Chondrocyte (in vitro differentiated cells): Measurements from ENCODE around the gene COL21A1. TPM values are rescaled to one million over a fixed set of nuclear protein-coding genes. Genes with fewer than 3 reads are reported as not detected.

Experiments used
- DNase-seq: peaks from one replicate; pipeline ENCODE4 v3.0.0; 2021; ENCODE audit warnings: mixed read lengths, low spot score
- H3K27ac Mint-ChIP-seq: one replicate; pipeline ENCODE4 v1.8.0; 2021; ENCODE audit warnings: mild to moderate bottlenecking, moderate library complexity, mixed read lengths; ENCODE audit not compliant: unreplicated experiment
- H3K27me3 Mint-ChIP-seq: 2 replicates; pipeline ENCODE4 v1.8.0; 2021; ENCODE audit warnings: low read depth, mixed read lengths
- H3K36me3 Mint-ChIP-seq: 2 replicates; pipeline ENCODE4 v1.8.0; 2021; ENCODE audit warnings: low read depth, mixed read lengths
- H3K4me1 Mint-ChIP-seq: 2 replicates; pipeline ENCODE4 v1.8.0; 2021; ENCODE audit warnings: low read depth, mild to moderate bottlenecking, mixed read lengths
- H3K4me3 Mint-ChIP-seq: one replicate; pipeline ENCODE4 v1.8.0; 2021; ENCODE audit warnings: mild to moderate bottlenecking, moderate library complexity, mixed read lengths; ENCODE audit not compliant: unreplicated experiment
- H3K9me3 Mint-ChIP-seq: 2 replicates; pipeline ENCODE4 v1.8.0; 2021; ENCODE audit warnings: low read depth, mixed read lengths
- CTCF ChIP-seq: fragments of 200-600 bp; sonication (generic); IDR thresholded peaks from 2 replicates; pipeline ENCODE4 v1.5.0; 2021; ENCODE audit warnings: antibody characterized with exemption, mild to moderate bottlenecking, moderate library complexity
- total RNA-seq: library from RNA; stranded (reverse); gene quantifications from 3 replicates; pipeline ENCODE4 v1.2.1, GENCODE V29; 2021

Gene COL21A1
- total RNA-seq, 1 donor from 2014 or later = 68.9 TPM

DNA sequence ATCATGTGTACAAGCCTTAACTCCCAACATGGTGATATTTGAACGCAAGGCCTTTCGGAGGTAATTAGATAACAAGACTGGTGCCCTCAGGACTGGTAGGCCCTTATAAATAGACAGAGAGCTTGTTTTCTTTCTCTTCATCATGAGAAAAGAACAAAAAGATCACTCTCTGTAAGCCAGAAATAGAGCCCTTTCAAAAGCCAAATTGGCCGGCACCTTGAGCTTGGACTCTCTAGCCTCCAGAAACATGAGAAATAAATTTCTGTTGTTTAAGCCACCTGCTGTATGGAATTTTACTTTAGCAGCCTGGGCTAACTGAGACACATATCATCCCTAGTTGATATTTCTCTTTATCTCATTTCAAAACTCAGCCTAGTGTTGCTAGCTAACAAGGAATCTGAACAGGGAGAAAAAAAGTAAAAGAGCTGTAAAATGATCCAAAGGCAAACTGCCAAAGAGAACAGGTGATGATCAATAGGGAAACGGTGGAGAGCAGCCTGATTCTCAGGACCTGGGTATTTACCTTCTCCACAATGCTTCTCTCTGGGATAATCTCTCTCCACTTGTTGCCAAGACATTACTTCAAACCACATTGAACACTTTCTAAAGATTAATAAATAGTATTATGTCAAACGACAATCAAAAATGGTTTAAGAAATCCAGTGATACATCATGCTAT, 6.1 kb downstream of the COL21A1 start:
- TF ChIP-seq CTCF = no peak
- no peak overlapping the region for H3K4me3 Mint-ChIP-seq
- H3K36me3 Mint-ChIP-seq = no peaks in the 10 kb centered on the region
- peaks cover 60% of the 10 kb centered on the region for H3K4me1 Mint-ChIP-seq
- H3K27me3 Mint-ChIP-seq = no peaks in the 10 kb centered on the region
- no peak for DNase-seq
- H3K9me3 Mint-ChIP-seq = no peaks in the 10 kb centered on the region
- H3K27ac Mint-ChIP-seq = no peak overlapping the region

DNA sequence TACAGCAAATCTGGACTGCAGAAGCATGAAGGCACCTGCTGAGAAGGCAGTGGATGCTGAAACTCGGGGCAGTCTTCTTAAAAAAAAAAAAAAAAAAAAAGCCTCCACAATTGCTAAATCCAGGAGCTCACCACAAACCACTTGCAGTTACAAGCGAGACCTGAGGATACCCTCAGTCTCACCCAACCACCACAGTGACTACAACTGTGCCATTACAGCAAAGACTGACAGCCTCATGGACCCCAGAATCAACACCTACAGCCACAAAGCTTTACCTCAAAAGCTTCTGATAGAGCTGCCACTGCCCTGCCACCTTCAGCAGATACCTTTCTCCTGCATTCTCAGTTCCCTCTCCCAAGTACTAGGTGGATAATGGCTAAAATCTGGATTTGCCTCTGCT, 9.0 kb downstream of the COL21A1 start:
- Mint-ChIP-seq H3K4me3 (no peak overlapping the region), H3K4me1 (peaks cover 51% of the 10 kb centered on the region)

DNA sequence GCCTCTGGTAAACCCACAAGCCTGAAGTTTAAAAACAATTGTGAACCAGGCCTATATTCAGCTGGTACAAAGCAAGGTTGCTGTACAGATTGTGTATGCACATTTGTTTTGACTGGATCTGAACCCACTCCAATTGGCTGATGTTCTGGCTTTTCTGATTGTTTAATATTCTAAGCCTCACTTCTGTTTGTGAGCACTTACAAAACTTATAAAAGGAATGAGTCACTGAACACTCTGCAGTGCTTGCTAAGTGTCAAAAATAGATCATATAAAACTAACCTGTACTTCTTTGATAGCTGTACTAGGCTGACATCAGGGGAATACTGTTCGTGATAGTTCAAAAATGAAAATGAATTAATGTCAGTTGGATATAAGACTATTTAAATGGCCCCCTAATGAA, 12.1 kb downstream of the COL21A1 start:
- no peak for TF ChIP-seq CTCF
- Mint-ChIP-seq H3K9me3 (no peaks in the 10 kb centered on the region), H3K27ac (no peak overlapping the region), H3K27me3 (no peaks in the 10 kb centered on the region), H3K36me3 (peaks cover 3% of the 10 kb centered on the region), H3K4me1 (peaks cover 48% of the 10 kb centered on the region), H3K4me3 (no peak overlapping the region)
- DNase-seq = no peak

More for the DNA sequence above, 9.0 kb downstream of the COL21A1 start:
- no peaks in the 10 kb centered on the region for H3K36me3 Mint-ChIP-seq
- TF ChIP-seq CTCF = no peak
- no peak overlapping the region for H3K27ac Mint-ChIP-seq
- no peak for DNase-seq
- no peaks in the 10 kb centered on the region for H3K27me3 Mint-ChIP-seq
- H3K9me3 Mint-ChIP-seq = no peaks in the 10 kb centered on the region

DNA sequence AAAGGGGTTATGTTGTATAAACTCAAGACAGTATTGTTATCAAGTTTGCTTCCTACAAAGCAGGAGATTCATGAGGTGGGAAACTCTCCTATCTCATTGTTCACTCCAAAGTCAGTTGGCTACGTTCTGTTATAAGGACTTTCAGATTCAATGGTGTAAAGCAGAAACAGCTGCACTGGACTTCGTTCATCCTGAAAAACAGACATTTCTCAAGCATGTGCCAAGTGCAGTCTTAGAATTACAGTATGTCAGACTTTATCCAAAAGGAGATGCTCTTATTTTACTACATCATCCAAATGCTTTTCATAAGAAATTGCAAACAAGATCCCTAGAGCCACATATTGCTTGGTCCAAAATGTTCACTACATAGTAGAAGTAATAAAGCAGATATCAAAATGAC, 14.9 kb downstream of the COL21A1 start:
- no peak for TF ChIP-seq CTCF

DNA sequence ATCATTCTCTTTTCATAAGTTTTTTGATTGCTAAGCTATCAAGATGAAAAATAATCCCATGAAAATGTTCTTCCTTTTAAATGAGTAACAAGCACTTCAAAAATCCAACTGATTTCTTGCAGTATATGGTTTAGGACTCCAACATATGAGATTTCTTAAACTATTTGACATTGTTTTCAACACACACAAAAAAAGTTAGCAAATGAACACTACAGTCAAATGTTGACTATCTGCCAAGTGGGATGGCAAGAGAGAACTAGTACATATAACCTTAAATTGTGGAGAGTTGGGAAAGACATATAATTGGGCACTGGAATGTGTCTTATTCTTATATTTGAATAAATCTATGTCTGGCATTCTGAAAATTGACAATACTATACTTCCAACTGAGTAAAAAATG, 15.6 kb downstream of the COL21A1 start:
- Mint-ChIP-seq H3K27ac (no peak overlapping the region), H3K27me3 (no peaks in the 10 kb centered on the region), H3K4me3 (no peak overlapping the region), H3K36me3 (peaks cover 7% of the 10 kb centered on the region), H3K9me3 (no peaks in the 10 kb centered on the region), H3K4me1 (peaks cover 53% of the 10 kb centered on the region)
- no peak for TF ChIP-seq CTCF
- DNase-seq = no peak

More for the DNA sequence above, 14.9 kb downstream of the COL21A1 start:
- H3K4me3 Mint-ChIP-seq = no peak overlapping the region
- peaks cover 7% of the 10 kb centered on the region for H3K36me3 Mint-ChIP-seq
- DNase-seq = no peak
- no peaks in the 10 kb centered on the region for H3K27me3 Mint-ChIP-seq
- no peaks in the 10 kb centered on the region for H3K9me3 Mint-ChIP-seq
- no peak overlapping the region for H3K27ac Mint-ChIP-seq
- peaks cover 48% of the 10 kb centered on the region for H3K4me1 Mint-ChIP-seq
